GM12872 (cell line): Measurements from ENCODE around the gene DCDC2C.

Experiments used
- CTCF ChIP-seq: IDR thresholded peaks from 3 replicates; pipeline ENCODE4 v1.5.1; 2011; ENCODE audit warnings: low read depth, mild to moderate bottlenecking, low read length, moderate library complexity; ENCODE audit not compliant: insufficient read depth

DCDC2C gene

GRCh38 chr2:3895021-3895420 lies 191.6 kb downstream of the DCDC2C start:
- no peak for TF ChIP-seq CTCF
